A172 (cell line): Measurements from ENCODE around the gene KIAA2012. TPM values are rescaled to one million over a fixed set of nuclear protein-coding genes. Genes with fewer than 3 reads are reported as not detected.
"Not testable (repeated sequence)": the region's sequence is repeated elsewhere in the genome, so short reads cannot be mapped to it uniquely, and the experiment has no call there.

Source experiments
- DNase-seq: peaks from one replicate; pipeline ENCODE4 v3.0.0-alpha.2; 2015; ENCODE audit warnings: low spot score
- total RNA-seq: library from RNA; depleted of rRNA; stranded (reverse); fragments of >200 nt; shearing (Covaris generic); gene quantifications from 2 replicates; pipeline ENCODE4 v1.2.3, GENCODE V29; 2014; rRNA removed

Gene KIAA2012
- total RNA-seq, 1 experiment from 2014 or later: not detected

DNA sequence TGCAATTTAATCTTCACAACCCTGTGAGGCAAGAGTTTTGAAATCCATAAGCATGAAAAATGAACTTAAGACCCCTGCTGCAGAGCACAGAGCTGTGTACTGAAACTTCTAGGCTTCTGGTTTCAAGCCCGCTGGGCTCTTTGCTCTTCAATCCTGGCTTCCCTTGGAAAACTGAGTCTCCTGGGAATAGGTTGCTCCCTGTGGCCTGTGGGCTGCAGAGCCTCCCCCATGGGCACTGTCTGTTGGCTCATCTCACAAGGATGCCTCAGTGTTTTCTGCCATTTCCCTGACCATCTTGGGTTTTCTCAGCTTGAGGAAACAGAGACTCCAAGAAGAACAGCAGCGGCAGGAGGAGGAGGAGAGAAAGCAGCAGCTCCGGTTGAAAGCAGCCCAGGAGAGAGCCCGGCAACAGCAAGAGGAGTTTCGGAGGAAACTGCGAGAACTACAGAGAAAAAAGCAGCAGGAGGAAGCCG, 120.9 kb downstream of the KIAA2012 start:
- DNase-seq: no peak

DNA sequence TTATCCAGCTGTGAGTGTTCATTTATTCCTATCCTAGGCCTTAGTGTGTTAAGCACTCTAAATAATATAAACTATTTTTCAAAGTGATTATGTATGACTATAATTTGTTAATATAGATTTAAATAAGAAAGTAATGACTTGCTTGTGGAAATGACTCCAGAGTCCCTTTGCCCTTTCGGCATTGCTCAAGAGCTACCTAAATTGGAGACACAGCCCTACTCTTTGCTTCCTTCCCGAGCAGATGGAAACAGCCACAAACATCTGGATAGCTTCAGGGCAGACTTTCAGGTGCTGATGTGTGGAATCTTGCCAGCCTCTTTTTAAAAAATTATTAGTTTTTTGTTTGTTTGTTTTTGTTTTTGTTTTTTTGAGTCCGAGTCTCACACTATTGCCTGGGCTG, 121.4 kb downstream of the KIAA2012 start:
- DNase-seq: no peak

DNA sequence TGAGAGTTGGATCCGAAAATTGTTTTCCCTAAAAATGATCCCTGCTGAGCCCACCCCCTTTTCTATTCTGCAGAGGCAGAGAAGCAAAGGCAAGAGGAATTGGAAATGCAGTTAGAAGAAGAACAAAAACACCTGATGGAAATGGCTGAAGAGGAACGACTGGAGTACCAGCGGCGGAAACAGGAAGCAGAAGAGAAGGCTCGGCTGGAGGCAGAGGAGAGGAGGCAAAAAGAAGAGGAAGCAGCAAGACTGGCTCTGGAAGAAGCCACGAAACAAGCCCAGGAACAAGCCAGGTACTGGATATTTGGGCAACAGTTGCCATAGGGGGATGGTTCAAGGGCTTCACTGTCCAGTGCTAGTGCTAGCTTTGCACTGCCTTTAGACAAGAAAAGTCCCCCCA, 123.7 kb downstream of the KIAA2012 start:
- no peak for DNase-seq

DNA sequence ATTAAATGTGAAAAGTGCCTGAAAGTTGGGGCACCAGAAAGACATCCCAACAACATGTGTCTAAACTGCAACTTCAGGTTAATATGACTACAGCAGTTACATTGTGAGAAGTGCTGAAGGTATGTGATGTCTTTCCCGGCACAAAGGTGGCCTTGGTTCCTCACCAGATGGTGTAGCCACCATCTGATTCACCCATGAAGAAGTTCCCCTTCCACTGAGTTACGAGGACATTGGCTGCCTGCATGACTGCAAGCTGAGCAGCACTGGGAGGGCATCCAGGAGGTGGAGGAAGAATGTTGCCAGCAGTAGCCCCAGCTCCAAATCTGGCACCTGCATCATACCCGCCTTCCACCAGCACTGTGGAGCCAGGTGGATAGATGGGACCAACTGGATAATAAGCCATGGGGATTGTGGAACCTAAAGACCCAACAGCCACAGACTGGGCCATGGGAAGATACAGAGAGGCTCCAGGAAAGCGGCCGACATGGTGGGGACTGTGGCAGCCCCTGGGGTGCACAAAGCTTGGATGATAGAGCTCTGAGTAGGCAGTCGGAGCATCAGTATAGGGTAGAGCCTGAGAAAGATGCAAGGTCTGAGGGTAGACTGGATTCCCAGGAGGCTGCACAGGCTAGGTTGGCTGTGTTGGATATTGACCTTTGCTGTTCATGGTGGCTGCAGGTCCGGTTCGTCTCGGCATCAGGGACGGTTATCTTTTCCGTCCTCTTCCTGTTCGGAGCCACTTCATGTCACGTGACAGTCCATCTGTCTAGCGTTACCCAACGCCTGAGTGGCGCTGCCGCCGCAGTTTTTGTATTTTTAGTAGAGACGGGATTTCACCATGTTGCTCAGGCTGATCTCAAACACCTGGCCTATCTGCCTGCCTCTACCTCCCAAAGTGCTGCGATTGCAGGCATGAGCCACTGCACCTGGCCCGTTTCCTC, 128.4 kb downstream of the KIAA2012 start:
- no peak for DNase-seq

DNA sequence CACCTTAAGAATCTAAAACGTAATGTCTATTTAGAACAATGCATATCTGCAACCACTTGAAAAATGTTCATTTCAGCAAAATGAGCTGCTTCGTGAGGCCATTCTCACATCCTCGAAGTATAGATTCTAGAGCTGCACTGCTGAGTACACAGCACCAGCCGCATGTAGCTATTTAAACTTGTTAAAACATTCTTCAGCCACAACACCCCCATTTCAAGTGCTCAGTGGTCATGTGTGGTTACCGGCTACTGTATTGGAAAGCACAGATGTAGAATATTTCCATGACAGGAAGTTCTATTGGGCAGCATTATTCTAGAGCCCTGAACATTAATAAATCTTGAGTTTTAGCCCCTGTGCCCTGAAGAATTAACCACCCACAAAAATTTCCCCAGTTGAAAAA, 130.3 kb downstream of the KIAA2012 start:
- DNase-seq: no peak

DNA sequence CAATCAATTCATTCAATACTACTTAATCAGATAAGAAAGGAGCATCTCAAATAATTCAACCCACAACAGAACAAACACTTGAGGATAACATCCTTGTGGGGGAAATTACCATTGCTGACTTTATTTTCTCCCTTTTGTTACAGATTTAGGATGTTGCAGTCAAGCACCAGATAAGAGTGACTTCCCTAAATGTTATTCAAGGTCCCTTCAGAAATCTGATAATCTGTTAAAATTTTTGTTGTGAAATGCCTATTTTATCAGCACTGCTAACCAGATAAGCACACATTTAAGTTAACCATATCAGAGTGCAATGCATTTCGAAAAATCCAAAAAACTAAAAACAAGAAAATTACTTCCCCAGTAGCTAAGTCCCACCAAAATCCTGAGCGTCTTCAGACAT, 131.8 kb downstream of the KIAA2012 start:
- DNase-seq: no peak

DNA sequence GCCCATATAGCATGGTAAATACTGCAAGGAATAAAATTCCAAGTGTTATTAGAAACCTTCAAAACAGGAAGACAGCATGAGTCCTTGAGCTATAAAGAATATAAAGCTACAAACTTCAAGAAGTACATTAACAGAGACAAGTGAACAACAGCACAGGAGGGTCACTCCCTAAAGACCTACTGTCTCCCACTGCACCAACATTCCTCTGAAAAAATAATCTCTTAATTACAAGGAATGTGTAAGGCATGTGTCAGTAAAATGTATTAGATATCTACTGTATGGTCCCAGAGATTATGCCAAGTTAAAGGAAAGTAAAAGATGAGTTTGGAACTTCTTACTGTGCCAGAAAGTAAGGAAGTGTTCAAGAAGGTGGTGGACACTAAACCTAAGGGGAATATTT, 135.5 kb downstream of the KIAA2012 start:
- DNase-seq: no peak

DNA sequence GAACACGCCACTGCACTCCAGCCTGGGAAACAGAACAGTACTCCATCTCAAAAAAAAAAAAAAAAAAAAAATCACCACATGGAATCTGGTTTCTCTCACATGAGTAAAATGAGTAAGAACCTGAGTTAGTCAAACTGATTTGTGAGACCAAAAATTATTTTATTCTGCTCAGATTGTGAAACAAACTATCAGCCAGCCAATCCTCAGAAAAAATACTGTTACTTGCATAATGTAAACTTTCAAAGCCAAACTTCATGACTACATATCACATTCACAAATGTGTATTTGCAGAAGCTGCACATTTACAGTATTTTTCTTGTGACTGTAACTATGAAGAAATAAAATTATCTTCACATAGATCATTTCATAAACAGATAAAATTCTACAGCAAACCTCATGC, 142.1 kb downstream of the KIAA2012 start:
- DNase-seq: no peak

DNA sequence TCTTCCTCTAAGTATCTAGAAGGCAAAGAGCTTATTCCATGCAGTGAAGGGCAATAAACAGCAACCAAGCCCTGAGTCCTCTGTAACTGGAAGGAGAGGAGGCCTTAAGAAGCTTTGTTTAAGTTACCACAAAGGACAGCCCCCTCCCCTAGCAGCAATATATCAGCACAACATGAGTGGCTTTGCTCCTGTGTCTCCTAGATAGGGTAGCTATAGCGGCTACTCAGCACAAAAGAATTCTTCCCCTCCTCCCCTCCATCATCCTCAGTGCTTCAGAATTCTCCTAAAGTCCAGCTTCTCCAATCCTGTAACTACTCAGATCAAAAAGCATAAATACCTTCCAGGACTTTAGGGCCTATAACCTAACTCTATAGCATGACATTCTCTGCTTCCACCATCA, 148.8 kb downstream of the KIAA2012 start:
- DNase-seq: peak; percentile 21

DNA sequence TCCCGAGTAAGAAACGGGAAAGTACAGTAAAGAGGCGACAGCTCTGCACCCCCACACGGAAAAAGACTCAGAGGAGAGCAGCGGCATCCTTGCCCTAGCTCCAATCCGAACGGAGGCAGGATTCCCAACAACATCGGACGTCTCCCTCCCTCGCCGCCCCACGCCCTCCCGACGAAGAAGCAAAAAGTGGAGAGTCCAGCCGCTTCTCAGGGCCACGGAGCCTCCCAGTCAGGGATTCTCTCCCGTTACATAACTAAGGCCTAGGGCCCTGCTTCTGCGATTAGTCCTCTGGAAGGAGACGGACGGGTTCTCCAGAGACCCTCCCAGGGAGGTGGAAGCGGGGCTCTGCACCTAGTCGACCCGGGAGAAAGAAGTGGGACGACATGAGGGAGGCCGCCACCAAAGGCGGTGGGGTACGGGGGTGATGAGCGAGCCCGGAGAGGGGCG, 164.8 kb downstream of the KIAA2012 start:
- peak; percentile 59 for DNase-seq

DNA sequence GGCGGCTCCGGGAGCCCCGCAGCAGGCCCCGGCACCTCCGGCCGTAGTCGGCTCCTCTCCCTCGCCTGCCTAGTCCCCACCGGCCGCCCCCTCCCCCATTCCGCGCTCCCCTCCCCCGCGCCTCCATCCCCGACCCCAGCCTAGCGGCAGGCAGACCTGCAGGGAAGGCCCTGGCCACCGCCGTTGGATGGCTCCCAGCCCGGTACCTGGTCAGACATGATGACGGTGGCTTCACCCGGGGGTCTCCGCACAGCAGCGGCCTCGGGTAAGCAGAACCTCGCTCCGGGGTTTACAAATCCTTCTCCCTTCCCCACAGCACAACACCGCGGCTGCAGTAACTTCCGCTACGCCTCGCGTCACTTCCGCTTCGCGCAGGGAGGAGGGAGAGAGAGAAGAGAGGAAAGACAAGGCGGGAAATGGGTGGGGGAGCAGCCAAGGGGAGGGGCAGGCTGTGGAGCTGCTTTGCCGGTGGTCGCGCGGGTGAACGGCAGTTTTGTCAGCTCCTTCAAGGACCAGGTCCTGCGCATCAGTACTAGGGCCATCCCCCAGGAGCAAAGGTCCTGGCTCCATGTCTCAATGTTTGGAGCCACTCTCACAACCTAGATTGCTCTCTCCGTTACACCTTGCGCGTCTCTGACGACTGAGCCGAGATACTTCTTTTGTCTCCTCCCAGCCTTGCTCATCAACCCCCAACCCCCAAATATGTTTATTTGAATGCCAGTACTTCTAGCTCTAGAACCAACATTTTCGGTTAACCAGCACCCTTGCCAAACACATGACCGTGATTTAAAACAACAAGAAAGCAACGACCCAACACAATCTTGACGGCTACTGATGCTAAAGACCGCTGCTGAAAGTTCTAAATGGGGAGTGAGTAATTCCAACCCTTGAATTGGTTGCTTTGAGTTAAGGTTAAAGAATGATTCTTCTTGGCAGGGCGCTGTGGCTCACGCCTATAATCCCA, 165.5 kb downstream of the KIAA2012 start, which contains the start of gene SUMO1:
Gene SUMO1 (minus strand): TSS at position 364 of the 964 bp plus-strand sequence. CDS start 146 bp downstream, at position 218.
- DNase-seq: peak; percentile 89

DNA sequence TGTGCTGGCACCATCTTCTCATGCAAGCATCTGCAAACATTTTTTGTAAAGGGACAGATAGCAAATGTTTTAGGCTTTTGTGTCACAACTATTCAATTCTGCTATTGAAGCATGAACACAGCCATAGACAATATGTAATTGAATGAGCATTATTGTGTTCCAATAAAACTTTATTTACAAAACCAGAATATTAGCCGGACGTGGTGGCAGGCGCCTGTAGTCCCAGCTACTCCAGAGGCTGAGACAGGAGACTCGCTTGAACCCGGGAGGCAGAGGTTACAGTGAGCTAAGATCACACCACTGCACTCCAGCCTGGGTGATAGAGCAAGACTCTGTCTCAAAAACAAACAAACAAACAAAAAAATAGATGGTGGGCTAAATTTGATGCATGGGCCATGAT, 174.7 kb downstream of the KIAA2012 start:
- DNase-seq: not testable (repeated sequence)

DNA sequence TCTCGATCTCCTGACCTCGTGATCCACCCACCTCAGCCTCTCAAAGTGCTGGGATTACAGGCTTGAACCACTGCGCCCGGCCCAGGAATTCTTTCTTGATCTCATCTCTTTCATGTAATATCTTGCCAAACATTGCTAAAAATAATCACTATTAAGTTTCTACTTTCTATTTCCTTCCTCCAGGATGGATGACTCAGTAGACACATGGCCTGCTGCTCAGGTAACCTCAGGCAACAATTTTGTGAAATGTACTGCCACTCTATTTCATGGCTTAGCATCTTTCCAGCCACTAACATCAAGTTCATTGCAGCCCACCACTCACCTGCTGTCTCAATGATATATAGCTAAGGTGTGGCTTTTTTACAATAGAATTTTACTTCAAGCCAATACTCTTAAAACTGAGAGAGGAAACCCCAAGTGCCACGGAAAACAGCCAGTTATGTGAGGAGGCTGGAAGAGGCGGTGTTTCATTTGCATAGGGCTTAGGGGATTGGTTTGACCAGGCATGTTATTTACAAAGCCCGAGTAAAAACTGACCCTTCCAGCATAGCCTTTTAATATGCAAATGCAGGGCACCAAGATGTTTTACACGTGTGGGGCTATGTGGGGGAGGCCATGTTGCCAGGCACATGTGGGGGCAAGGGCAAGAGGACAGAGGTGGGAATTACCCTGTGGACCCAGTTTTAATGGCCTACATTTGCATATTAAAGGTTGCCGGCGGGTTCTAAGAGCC, 176.6 kb downstream of the KIAA2012 start:
- DNase-seq: peak; percentile 66

DNA sequence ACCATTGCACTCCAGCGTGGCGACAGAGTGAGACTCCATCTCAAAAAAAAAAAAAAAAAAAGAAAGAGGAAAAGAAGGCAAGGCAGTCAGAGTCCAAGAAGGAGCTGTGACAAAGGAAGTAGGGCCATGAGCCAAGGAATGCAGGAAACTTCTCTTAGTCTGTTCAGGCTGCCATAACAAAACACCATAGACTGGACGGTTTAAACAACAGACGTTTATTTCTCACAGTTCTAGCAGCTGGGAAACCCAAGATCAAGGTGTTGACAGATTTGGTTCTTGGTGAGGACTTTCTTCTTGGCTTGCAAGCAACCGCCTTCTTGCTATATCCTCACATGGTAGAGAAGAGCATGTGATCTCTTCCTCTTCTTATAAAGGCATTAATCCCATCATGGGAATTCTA, 178.4 kb downstream of the KIAA2012 start:
- no peak for DNase-seq

Other genes with a start within 250 kb of the KIAA2012 start
- gene FZD7, start 39.4 kb upstream of the KIAA2012 start, total RNA-seq: 8.6 and 10.8 TPM in 2 replicates
- gene SUMO1, start 165.3 kb downstream of the KIAA2012 start, total RNA-seq: 361 and 387 TPM in 2 replicates
- gene NOP58, start 192.5 kb downstream of the KIAA2012 start, total RNA-seq: 111 and 186 TPM in 2 replicates